ENCODE data around the gene LOXL4. TPM values are rescaled to one million over a fixed set of nuclear protein-coding genes. Genes with fewer than 3 reads are reported as not detected.

LOXL4 gene
- total and polyA plus RNA-seq, 2 donors from 2014 or later, result 3.4 to 15.1 TPM

DNA sequence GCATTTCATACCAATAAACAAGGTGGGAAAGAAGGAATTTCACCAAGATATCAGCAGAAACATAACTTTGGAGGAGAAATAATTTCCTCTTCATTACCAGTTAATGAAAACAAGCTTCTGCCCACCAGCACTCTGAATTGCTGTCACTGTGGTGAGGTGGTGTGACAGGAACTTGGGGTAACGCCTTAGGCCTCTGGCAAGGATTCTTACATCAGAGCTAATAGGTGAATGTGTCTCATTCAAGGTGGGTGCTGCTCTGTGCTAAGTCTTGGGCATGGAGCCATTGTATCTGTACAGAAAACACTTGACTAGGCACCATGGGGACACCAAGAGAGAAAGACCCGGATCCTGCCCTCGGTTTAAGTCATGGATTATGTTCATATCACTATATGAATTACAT lies 8.3 kb upstream of the LOXL4 start:
- TF ChIP-seq CTCF (IDR thresholded peaks at IDR 0.05; ENCODE audit: borderline replicate concordance, extremely low read depth, insufficient read depth), result no peak
- DNase-seq, result no peak
- intact Hi-C loops (cut with DNase I), result no loop called here
- FAIRE-seq, result no peak
- peaks cover 0 to 6% (median 0%) of the 10 kb centered on the region in 3 donors for H3K9me3 ChIP-seq (ENCODE audit: control insufficient read depth in 2 of 3, insufficient read depth in 1 of 3, low read length in 3 of 3)
- no peak overlapping the region for H3K4me3 ChIP-seq (ENCODE audit: low read length in 3 of 3)
- no peak overlapping the region for H3K27ac ChIP-seq (ENCODE audit: low read depth in 2 of 2, low read length in 2 of 2)
- no peaks in the 10 kb centered on the region for H3K4me1 ChIP-seq (ENCODE audit: control insufficient read depth in 2 of 3, insufficient read depth in 2 of 3, low read depth in 1 of 3, low read length in 3 of 3)
- H3K9ac ChIP-seq (ENCODE audit: low read length in 3 of 3), result no peak overlapping the region
- no peaks in the 10 kb centered on the region for H3K36me3 ChIP-seq (ENCODE audit: control insufficient read depth in 2 of 3, insufficient read depth in 3 of 3, low read length in 3 of 3)
- H3K27me3 ChIP-seq (ENCODE audit: control insufficient read depth, insufficient read depth, low read length), result no peaks in the 10 kb centered on the region

GRCh38 chr10:98274562-98274961 lies 6.6 kb upstream of the LOXL4 start:
- DNase-seq (peak in 1 of 5 donors; percentile 15), FAIRE-seq (no peak)
- peaks cover 0 to 6% (median under 1%) of the 10 kb centered on the region in 3 donors for H3K4me1 ChIP-seq (ENCODE audit: control insufficient read depth in 2 of 3, insufficient read depth in 2 of 3, low read depth in 1 of 3, low read length in 3 of 3)
- H3K27me3 ChIP-seq (ENCODE audit: control insufficient read depth, insufficient read depth, low read length), result no peaks in the 10 kb centered on the region
- intact Hi-C loops (cut with DNase I), result no loop called here
- no peak overlapping the region for H3K27ac ChIP-seq (ENCODE audit: low read depth in 2 of 2, low read length in 2 of 2)
- H3K9ac ChIP-seq (ENCODE audit: low read length in 3 of 3), result no peak overlapping the region
- H3K4me3 ChIP-seq (ENCODE audit: low read length in 3 of 3), result no peak overlapping the region
- TF ChIP-seq CTCF (IDR thresholded peaks at IDR 0.05; ENCODE audit: borderline replicate concordance, extremely low read depth, insufficient read depth), result no peak
- H3K9me3 ChIP-seq (ENCODE audit: control insufficient read depth in 2 of 3, insufficient read depth in 1 of 3, low read length in 3 of 3), result no peaks in the 10 kb centered on the region
- H3K36me3 ChIP-seq (ENCODE audit: control insufficient read depth in 2 of 3, insufficient read depth in 3 of 3, low read length in 3 of 3), result no peaks in the 10 kb centered on the region

DNA sequence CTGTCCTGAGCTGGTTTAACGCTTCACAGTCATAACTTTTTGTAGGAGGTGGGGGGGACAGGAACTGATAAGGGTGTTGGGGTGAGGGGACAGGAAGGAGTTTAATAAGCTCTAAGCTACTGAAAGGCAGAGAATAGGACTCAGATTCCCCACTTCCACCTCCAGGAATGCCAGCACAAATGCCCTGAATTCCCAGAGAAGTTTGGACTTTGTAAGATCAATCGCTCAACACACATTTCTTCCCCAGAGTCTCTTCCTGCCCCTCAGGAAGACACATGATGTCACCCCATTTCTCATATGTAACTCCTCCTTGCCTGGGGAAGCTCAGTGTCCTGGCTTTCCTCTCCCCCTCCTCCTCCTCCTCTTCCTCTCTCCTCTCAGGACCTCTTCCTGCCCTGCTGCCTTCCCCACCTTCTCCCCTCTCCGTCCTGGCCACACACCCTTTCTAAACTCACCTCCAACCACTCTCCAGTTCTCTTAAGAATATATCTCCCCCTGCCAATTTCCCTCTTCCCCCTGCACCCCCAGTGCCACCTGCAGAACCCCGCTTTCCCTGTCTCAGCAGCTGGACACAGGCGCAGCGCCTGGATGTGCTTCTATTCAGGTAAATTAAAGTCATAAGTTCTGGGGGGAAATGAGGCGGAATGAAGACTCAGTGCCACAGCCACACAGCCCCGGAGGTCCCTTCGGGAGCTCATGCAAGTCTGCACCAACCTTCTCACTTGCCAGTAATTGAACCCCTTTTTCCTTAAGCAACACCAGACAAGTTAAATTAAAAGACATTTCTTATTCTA lies 5.3 kb upstream of the LOXL4 start:
- Histone ChIP-seq H3K4me3 (ENCODE audit: low read length in 3 of 3) (no peak overlapping the region), H3K4me1 (ENCODE audit: control insufficient read depth in 2 of 3, insufficient read depth in 2 of 3, low read depth in 1 of 3, low read length in 3 of 3) (peaks cover 0 to 14% (median 5%) of the 10 kb centered on the region in 3 donors), H3K36me3 (ENCODE audit: control insufficient read depth in 2 of 3, insufficient read depth in 3 of 3, low read length in 3 of 3) (no peaks in the 10 kb centered on the region), H3K27me3 (ENCODE audit: control insufficient read depth, insufficient read depth, low read length) (no peaks in the 10 kb centered on the region), H3K9me3 (ENCODE audit: control insufficient read depth in 2 of 3, insufficient read depth in 1 of 3, low read length in 3 of 3) (no peaks in the 10 kb centered on the region), H3K27ac (ENCODE audit: low read depth in 2 of 2, low read length in 2 of 2) (no peak overlapping the region), H3K9ac (ENCODE audit: low read length in 3 of 3) (no peak overlapping the region)
- intact Hi-C loops (cut with DNase I), result no loop called here
- no peak for FAIRE-seq
- DNase-seq, result peak in 1 of 5 donors; percentile 17
- TF ChIP-seq CTCF (IDR thresholded peaks at IDR 0.05; ENCODE audit: borderline replicate concordance, extremely low read depth, insufficient read depth), result no peak

Measured in kidney (tissue), 14 donors.